SK-N-SH treated with all-trans-retinoic acid at 6 μM for 48 hours (cell line): Measurements from ENCODE around the gene CACNB2.
A peak's percentile ranks its signal among the peaks of the same experiment; 100 is the strongest.

Source experiments
- ATAC-seq: fragments of 200-7000 bp; cut with Tn5 transposase; 3 replicates; pipeline ENCODE4 v1.9.1; 2020; ENCODE audit warnings: mild to moderate bottlenecking, moderate library complexity
- ARNTL ChIP-seq: fragments of 450-650 bp; formaldehyde crosslinking; IDR thresholded peaks from 2 replicates; pipeline ENCODE4 v1.5.0; 2020; ENCODE audit warnings: low read depth, mild to moderate bottlenecking, moderate library complexity, borderline replicate concordance
- BACH2 ChIP-seq: fragments of 250-450 bp; sonication (Bioruptor Pico); IDR thresholded peaks from 2 replicates; pipeline ENCODE4 v1.9.0; 2021; ENCODE audit warnings: mild to moderate bottlenecking, borderline replicate concordance
- CSDC2 ChIP-seq: fragments of 250-450 bp; sonication (Bioruptor Pico); IDR thresholded peaks from 2 replicates; pipeline ENCODE4 v1.5.0; 2020; ENCODE audit warnings: mild to moderate bottlenecking, moderate library complexity
- ESRRG ChIP-seq: fragments of 250-450 bp; sonication (Bioruptor Pico); IDR thresholded peaks from 2 replicates; pipeline ENCODE4 v1.6.1; 2021; ENCODE audit warnings: mild to moderate bottlenecking
- GLIS3 ChIP-seq: fragments of 250-450 bp; sonication (Bioruptor Pico); IDR thresholded peaks from 2 replicates; pipeline ENCODE4 v1.5.0; 2020; ENCODE audit warnings: mild to moderate bottlenecking, moderate library complexity
- ISL1 ChIP-seq: fragments of 250-450 bp; sonication (Bioruptor Pico); IDR thresholded peaks from 2 replicates; pipeline ENCODE4 v2.1.2; 2022; ENCODE audit warnings: mild to moderate bottlenecking, moderate library complexity
- OSR1 ChIP-seq: fragments of 250-450 bp; sonication (Bioruptor Pico); IDR thresholded peaks from 2 replicates; pipeline ENCODE4 v1.8.0; 2022; ENCODE audit warnings: moderate library complexity, mild to moderate bottlenecking, inconsistent platforms
- PATZ1 ChIP-seq: fragments of 250-450 bp; sonication (Bioruptor Pico); IDR thresholded peaks from 2 replicates; pipeline ENCODE4 v1.8.0; 2020; ENCODE audit warnings: mild to moderate bottlenecking, moderate library complexity, borderline replicate concordance
- POU6F1 ChIP-seq: fragments of 250-450 bp; sonication (Bioruptor Pico); IDR thresholded peaks from 2 replicates; pipeline ENCODE4 v1.8.0; 2021; ENCODE audit warnings: low read depth, mild to moderate bottlenecking, moderate library complexity, borderline replicate concordance
- PPARA ChIP-seq: fragments of 250-450 bp; sonication (Bioruptor Pico); IDR thresholded peaks from 2 replicates; pipeline ENCODE4 v1.5.0; 2020; ENCODE audit warnings: mild to moderate bottlenecking, borderline replicate concordance
- RARB ChIP-seq: fragments of 250-450 bp; sonication (Bioruptor Pico); IDR thresholded peaks from 2 replicates; pipeline ENCODE4 v1.8.0; 2021; ENCODE audit warnings: mild to moderate bottlenecking, moderate library complexity
- SNAI2 ChIP-seq: fragments of 250-450 bp; sonication (Bioruptor Pico); IDR thresholded peaks from 2 replicates; pipeline ENCODE4 v1.5.0; 2020; ENCODE audit warnings: mild to moderate bottlenecking, moderate library complexity
- TCF4 ChIP-seq: fragments of 250-450 bp; sonication (Bioruptor Pico); IDR thresholded peaks from 2 replicates; pipeline ENCODE4 v1.8.0; 2021; ENCODE audit warnings: mild to moderate bottlenecking, moderate library complexity, borderline replicate concordance
- ZFP3 ChIP-seq: fragments of 250-450 bp; sonication (Bioruptor Pico); IDR thresholded peaks from 2 replicates; pipeline ENCODE4 v1.5.0; 2020; ENCODE audit warnings: mild to moderate bottlenecking, moderate library complexity
- ZFP30 ChIP-seq: fragments of 450-650 bp; formaldehyde crosslinking; IDR thresholded peaks from 2 replicates; pipeline ENCODE4 v1.5.0; 2022; ENCODE audit warnings: mild to moderate bottlenecking, moderate library complexity
- ZNF565 ChIP-seq: fragments of 450-650 bp; formaldehyde crosslinking; conservative IDR thresholded peaks from 2 replicates; pipeline ENCODE4 v1.5.0; 2020; ENCODE audit warnings: low read depth, mild to moderate bottlenecking, moderate library complexity
- ZNF8 ChIP-seq: fragments of 450-650 bp; formaldehyde crosslinking; IDR thresholded peaks from 2 replicates; pipeline ENCODE4 v1.5.0; 2020; ENCODE audit warnings: mild to moderate bottlenecking, moderate library complexity
- TF ChIP-seq, protein P1 (sequence below): fragments of 250-450 bp; sonication (Bioruptor Pico); IDR thresholded peaks from 2 replicates; pipeline ENCODE4 v1.5.1; 2020; ENCODE audit warnings: low read depth, mild to moderate bottlenecking, moderate library complexity
- TF ChIP-seq, protein P2 (sequence below): fragments of 250-450 bp; sonication (Bioruptor Pico); IDR thresholded peaks from 2 replicates; pipeline ENCODE4 v1.5.0; 2020; ENCODE audit warnings: mild to moderate bottlenecking, moderate library complexity
- TF ChIP-seq, protein P3 (sequence below): fragments of 250-450 bp; sonication (Bioruptor Pico); IDR thresholded peaks from 2 replicates; pipeline ENCODE4 v1.5.1; 2021; ENCODE audit warnings: mild to moderate bottlenecking, moderate library complexity

CACNB2 gene

DNA sequence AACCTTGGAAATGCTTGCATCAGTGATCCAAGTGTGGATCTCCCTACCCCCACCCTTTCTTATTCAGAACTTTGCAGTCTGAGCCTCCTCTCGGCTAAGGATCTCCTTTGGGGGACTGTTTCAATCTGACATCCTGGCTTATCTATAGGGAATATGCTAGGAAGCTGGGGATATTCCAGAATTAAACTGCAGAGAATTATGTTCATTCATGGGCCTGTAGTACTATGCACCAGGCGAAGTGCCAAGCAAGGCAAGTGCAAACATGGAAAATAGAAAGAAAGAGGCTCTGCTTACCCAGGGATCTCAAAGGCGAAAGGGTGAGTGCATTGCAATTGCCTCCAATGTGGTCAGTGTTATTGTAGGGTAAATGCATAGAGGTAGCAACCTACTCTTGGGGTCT, 96.5 kb downstream of the CACNB2 start:
- TF ChIP-seq SNAI2 (CRISPR knock-in tag) = no peak
- TF ChIP-seq OSR1 (CRISPR knock-in tag) = no peak
- TF ChIP-seq, protein P1, sequence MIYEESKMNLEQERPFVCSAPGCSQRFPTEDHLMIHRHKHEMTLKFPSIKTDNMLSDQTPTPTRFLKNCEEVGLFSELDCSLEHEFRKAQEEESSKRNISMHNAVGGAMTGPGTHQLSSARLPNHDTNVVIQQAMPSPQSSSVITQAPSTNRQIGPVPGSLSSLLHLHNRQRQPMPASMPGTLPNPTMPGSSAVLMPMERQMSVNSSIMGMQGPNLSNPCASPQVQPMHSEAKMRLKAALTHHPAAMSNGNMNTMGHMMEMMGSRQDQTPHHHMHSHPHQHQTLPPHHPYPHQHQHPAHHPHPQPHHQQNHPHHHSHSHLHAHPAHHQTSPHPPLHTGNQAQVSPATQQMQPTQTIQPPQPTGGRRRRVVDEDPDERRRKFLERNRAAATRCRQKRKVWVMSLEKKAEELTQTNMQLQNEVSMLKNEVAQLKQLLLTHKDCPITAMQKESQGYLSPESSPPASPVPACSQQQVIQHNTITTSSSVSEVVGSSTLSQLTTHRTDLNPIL (CRISPR knock-in tag) = no peak
- no peak for TF ChIP-seq TCF4 (CRISPR knock-in tag)
- TF ChIP-seq PPARA = no peak
- TF ChIP-seq BACH2 = no peak
- TF ChIP-seq, protein P2, sequence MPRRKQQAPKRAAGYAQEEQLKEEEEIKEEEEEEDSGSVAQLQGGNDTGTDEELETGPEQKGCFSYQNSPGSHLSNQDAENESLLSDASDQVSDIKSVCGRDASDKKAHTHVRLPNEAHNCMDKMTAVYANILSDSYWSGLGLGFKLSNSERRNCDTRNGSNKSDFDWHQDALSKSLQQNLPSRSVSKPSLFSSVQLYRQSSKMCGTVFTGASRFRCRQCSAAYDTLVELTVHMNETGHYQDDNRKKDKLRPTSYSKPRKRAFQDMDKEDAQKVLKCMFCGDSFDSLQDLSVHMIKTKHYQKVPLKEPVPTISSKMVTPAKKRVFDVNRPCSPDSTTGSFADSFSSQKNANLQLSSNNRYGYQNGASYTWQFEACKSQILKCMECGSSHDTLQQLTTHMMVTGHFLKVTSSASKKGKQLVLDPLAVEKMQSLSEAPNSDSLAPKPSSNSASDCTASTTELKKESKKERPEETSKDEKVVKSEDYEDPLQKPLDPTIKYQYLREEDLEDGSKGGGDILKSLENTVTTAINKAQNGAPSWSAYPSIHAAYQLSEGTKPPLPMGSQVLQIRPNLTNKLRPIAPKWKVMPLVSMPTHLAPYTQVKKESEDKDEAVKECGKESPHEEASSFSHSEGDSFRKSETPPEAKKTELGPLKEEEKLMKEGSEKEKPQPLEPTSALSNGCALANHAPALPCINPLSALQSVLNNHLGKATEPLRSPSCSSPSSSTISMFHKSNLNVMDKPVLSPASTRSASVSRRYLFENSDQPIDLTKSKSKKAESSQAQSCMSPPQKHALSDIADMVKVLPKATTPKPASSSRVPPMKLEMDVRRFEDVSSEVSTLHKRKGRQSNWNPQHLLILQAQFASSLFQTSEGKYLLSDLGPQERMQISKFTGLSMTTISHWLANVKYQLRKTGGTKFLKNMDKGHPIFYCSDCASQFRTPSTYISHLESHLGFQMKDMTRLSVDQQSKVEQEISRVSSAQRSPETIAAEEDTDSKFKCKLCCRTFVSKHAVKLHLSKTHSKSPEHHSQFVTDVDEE (CRISPR knock-in tag) = no peak
- TF ChIP-seq ZNF565 (CRISPR knock-in tag) = no peak
- no peak for TF ChIP-seq ARNTL (CRISPR knock-in tag)
- no peak for TF ChIP-seq ZFP30 (CRISPR knock-in tag)
- no peak for TF ChIP-seq RARB
- TF ChIP-seq ZNF8 (CRISPR knock-in tag) = no peak
- TF ChIP-seq ISL1 (CRISPR knock-in tag) = no peak
- TF ChIP-seq, protein P3, sequence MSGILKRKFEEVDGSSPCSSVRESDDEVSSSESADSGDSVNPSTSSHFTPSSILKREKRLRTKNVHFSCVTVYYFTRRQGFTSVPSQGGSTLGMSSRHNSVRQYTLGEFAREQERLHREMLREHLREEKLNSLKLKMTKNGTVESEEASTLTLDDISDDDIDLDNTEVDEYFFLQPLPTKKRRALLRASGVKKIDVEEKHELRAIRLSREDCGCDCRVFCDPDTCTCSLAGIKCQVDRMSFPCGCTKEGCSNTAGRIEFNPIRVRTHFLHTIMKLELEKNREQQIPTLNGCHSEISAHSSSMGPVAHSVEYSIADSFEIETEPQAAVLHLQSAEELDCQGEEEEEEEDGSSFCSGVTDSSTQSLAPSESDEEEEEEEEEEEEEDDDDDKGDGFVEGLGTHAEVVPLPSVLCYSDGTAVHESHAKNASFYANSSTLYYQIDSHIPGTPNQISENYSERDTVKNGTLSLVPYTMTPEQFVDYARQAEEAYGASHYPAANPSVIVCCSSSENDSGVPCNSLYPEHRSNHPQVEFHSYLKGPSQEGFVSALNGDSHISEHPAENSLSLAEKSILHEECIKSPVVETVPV = no peak
- no peak for ATAC-seq

- TF ChIP-seq GLIS3 (CRISPR knock-in tag) = no peak
- no peak for TF ChIP-seq RARB
- no peak for TF ChIP-seq ARNTL (CRISPR knock-in tag)
- TF ChIP-seq POU6F1 (CRISPR knock-in tag) = no peak
- no peak for TF ChIP-seq ESRRG (CRISPR knock-in tag)
- TF ChIP-seq, protein P3 = no peak
- no peak for TF ChIP-seq ZNF8 (CRISPR knock-in tag)
- no peak for TF ChIP-seq ZFP3 (CRISPR knock-in tag)
- no peak for TF ChIP-seq CSDC2 (CRISPR knock-in tag)
- TF ChIP-seq PATZ1 (CRISPR knock-in tag) = no peak
- no peak for TF ChIP-seq ISL1 (CRISPR knock-in tag)
- peak; percentile 56; the same call in 2 of the 3 replicates for ATAC-seq
These were observed 98.8 kb downstream of the CACNB2 start for GRCh38 chr10:18238870-18239485.
